NCI-H82 (cell line): ENCODE data around the gene KCTD19.

Experiments
- DNase-seq: peaks from one replicate; lab custom pipeline; 2025; lab: John Stamatoyannopoulos, UW

The KCTD19 gene

DNA sequence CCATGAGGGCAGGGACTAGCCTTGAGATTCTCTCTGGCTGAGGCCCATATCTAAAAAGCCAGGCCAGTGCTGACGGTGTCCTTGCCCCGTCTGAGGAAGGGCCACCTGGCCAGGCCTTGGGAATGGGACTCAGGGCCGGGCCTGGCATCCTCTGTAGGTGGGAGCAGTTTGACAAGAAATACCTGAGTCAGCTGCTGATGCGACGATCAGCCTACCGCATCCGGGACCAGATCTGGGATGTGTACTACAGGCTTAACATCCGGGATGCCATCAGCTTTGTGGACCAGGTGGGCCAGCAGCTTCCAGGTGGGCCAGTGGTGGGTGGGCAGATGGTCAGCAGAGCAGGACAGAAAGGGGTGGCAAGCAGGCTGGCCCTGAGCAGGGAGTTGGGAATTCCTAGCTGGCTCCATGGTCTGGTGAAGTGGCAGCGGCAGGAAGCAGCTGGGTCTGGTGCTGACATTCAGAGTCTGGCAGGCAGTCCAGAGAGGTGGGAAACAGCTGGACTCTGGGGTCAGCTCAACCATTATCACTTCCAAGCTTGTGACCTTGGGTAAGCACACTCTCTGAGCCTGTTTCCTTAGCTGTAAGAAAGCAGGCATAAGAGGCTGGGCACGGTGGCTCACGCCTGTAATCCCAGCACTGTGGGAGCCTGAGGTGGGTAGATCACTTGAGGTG, 68.2 kb downstream of the KCTD19 start:
- no peak for DNase-seq

DNA sequence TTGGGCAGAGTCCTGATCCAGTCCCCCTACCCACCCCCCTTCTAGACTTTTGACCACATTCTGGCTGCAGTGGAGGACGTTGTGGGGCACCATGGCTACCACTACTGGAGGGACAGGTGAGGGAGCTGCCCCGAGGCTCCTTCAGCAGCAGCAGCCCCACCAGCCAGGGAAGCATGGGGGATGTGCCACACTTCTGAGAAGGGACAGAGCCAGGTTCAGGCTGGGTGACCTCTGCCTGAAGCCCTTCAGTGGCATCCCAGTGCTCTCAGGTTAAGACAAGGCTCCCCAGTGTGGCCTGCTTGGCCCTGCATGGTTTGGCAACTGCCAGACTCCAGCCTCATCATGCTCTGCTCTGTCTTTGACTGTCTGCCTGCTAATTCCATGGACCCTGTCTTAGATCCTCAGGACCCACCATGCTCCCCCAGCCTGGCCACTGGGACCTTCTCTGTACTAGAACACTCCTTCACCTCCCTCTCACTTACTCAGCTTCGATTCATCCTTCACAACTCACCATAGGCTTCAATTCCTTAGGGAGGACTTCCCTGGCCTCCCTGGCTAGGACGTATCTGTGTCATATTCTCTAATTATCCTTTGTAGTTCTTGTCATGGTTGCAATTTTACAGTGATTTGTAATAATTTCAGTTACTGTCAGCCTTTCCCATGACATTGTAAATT, 68.9 kb downstream of the KCTD19 start:
- DNase-seq: no peak

DNA sequence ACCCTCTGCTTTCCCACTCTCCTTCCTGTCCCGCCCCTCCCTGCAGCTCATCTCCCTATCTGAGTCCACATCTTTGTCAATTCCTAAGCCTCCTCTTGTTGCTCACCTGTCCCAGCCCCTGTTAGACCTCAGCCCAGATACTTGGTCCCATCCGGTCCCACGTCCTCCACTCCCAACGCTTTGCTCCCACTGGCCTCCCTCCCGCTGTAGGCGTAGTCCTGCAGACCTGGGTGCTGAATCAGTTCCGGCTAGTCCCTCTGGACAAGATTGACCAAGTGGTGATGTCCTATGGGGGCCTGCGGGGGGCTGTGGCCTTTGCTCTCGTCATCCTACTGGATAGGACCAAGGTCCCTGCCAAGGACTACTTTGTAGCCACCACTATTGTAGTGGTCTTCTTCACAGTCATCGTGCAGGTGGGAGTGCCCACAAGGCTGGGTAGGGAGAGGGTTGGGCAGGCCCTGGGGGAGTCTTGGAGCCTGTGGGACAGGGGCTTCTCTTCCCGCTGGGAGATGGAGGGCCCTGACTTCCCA, 69.8 kb downstream of the KCTD19 start:
- no peak for DNase-seq

DNA sequence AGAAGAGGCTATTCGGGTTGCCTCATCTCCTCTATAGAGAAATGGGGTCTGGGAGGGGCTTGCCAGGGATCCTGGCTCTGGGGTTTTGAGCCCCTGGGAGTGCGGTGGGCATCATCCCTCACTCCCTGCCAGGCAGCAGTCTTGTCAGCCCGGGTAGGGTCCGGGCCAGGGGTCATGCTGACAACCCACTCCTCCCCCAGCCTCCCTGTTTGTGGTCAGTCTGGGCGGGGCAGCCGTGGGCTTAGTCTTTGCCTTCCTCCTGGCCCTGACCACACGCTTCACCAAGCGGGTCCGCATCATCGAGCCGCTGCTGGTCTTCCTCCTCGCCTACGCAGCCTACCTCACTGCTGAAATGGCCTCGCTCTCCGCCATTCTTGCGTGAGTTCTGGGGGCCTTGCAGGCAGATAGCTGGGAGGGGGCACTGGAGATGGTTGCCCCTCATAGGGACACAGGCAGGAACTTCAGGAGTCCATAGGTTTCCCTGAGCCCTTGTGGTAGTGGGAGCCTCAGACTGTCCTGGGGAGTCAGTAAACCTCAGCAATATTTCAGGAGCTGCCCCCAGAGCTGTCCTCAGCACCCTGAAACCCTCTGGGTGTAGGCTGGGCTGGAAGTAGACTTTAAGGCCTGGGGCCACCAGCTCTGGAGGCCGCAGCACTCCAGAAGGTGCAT, 70.9 kb downstream of the KCTD19 start:
- no peak for DNase-seq

DNA sequence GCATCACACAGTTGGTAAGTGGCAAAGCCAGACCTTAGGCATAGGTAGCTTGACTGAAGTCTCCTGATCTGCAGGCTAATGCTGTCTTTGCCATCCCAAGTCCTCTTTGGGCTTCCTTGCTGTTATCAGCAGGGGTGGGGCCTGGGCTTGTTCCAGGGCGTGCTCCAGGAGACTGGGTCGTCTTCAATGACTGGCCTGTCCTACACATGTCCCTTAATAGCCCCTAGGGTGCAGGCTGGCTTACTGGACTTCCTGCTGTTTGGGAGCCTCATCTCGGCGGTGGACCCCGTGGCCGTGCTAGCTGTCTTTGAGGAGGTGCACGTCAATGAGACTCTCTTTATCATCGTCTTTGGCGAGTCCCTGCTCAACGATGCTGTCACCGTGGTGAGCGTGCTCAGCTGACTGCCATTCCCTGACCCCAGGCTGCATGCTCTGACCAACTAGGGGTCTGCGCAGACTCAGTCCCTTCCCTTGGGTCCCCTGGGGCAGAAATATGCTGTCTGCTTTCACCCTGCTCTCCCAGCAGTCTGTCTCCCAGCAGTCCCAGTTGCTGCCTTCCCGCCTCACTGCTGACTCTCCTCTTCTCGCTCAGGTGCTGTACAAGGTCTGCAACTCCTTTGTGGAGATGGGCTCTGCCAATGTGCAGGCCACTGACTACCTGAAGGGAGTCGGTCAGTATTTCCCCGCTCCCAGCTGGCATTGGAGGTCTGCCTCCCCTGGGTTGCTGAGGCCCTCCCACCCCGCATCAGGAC, 71.6 kb downstream of the KCTD19 start:
- no peak for DNase-seq

DNA sequence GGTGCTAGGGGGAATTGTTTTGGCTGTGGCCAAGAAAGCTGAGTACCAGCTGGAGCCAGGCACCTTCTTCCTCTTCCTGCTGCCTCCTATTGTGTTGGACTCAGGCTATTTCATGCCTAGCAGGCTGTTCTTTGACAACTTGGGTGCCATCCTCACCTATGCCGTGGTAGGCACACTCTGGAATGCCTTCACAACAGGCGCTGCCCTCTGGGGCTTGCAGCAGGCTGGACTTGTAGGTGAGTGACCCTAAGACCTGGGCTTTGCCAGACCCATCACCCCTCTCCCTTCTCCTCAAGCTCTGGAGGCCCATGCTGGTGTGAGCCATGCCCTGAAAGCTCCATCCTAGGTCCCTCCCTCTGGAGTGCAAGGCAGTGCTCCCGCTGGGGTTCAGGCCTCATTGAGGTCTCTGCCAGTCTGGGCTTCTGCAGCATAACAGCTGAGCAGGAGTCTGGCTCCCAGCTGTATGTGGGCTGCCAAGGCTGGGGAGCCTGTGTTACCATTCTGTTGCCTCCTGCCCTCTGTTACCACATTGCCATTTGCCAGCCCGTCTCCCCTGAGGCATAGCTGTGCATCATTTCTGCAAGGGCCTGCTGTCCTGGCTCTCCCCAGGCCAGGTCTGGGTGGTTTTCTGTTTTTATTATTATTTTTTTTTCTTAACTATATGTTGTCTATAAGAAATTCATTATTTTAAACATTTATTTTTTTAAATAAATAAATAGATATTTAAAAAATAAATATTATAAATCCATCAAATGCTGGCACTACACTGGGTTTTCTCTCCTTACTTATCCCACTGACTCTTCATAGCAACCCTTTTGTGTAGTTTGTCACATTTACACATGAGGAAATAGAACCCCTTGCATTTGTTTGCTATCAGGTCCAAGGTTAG, 73.7 kb downstream of the KCTD19 start:
- DNase-seq: no peak

DNA sequence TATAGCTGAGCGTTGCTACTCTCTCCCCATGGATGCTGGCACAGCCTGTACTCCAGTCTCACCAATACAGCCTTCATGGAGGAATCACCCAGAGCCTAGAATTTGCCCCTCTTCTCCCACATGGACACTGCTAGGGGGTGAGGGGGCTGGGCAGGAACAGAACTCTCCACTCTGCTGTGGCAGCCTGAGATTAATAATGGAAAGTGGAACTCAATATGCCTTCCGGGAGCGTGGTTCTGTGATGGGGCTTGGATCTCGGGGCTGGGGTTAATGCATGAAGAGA, 76.6 kb downstream of the KCTD19 start:
- no peak for DNase-seq

DNA sequence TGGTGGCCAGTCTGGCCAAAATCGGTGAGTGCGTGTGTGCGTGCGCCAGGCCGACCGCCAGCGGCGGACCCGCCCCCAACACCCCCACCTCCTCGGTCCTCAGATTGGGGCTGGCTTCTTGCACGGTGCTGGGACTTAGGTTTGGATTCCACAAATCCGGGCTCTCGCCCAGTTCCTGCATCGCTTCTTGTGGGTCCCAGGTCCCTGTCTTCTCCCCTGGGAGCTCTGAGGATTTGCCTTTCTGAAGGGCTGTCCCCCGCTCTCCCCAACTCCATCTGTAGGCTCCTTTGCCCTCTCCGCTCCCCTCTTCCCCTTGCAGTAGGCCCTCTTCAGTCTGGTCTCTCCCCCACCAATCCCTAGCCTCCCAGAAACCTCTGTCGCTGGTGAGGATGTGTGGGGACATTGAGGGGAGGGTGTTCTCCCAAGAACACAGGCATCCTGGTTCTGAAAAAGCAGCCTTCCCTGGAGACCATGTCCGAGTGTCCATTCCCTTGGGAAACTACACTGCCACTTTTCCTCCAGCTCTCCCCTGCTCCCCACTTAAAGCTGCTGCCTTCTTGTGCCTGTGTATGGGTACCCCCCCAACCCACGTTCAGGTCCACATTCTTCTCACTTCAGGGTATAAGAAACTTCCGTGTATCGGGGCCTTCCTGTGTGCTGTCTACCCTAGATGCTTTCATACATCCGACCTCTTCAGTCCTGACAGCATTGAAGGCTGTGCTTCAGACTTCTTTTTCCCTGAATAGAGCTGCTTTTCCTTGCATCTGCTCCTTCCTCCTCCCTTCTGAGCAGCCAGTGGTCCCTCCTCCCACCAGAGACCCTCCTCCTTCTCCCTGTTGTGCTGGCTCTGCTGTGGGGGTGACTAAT, 77.1 kb downstream of the KCTD19 start:
- no peak for DNase-seq

DNA sequence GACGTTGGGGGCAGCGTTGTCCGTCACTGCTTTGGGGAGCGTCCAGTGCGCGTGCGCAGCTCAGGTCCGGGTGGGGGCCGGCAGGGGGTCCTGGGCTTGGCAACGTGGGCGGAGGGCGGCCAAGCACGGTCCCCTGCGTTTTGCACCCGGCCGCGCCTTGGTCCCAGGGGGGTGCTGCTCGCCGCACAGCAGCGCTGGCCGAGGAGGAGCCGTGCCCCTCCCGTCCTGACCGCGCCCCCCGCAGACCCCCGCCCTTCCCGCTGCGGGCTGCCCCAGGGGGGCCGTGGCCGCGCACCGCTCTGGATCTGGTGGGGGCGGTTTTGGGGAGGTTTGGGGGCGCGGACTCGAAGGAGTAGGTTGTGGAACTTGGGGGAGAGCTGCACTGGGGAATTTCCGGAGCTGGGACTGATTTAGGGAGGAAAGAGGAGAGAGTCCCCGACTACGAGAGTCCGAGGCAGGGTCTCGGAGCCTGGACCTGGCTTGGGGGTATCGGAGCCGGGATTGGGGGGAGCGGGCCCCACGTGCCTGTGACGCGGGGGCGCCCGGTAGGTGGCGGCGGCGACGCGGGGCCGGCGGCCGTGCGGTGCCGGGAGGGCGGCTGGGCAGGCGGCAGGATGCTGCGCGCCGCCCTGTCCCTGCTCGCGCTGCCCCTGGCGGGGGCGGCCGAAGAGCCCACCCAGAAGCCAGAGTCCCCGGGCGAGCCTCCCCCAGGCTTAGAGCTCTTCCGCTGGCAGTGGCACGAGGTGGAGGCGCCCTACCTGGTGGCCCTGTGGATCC, 78.0 kb downstream of the KCTD19 start, which contains the start of gene SLC9A5:
Gene SLC9A5 (plus strand): TSS at position 579 of the 777 bp plus-strand sequence. CDS start 36 bp downstream, at position 615.
- peak; percentile 52 for DNase-seq

DNA sequence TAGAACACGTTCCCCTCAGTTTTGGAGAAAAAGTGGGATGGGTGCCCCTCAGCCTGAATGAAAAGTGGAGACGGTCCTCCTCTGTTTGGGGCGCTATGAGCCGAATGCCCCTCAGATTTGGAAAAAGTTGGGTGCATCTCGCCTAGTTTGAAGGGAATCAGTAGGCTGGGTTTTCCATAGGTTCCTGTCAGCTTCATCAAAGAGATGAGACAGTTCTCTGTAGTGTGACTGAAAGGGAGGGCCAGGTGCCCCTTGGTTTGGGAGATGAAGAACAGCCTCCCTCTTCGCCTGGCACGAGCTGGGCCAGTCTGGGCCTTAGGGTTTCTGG, 78.5 kb downstream of the KCTD19 start:
- DNase-seq: peak; percentile 41

DNA sequence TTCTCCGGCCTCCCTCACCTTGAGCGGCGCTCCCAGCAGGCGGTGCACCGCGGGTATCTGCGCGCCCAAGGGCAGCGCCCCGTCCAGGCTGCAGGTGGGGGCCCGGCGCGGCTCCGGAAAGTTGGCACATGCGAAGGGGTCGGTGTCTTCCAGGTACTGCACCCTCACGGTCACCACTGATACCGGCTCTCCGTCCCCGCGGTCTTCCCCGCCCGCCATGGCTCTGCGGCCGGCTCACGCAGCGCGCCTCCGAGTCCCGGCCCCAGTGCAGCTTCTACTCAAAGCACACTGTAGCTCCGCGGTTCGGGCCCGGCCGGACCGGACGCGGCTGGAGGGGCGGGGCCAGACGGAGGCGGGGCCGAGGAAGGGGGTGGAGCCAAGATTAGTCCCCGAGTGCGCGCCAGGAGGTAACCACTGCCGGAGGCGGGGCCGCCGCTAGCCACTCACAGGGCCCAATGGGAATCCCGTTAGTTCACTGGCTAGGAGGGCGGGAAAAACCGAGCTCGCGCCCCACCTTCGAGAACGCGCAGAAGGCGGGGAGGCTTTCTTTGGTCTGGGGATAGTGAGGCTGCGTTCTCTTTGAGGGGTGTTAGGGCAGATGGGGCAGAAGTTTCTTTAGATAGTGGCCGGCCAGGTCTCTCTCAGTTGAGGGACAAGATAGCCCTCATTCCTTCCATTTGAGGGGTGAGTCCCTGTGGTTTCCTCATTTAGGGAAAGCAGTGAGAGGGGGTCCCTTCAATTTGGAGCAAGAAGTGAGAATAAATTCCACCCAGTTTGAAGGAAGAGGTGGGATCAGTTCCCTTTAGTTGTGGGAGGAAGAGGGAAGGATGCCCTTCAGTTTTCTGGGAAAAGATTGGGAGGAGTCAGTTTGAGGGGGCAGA, 79.1 kb downstream of the KCTD19 start, which contains the start of gene FHOD1:
Gene FHOD1 (minus strand): TSS at position 290 of the 881 bp plus-strand sequence. CDS start 71 bp downstream, at position 219.
- DNase-seq: peak; percentile 97

DNA sequence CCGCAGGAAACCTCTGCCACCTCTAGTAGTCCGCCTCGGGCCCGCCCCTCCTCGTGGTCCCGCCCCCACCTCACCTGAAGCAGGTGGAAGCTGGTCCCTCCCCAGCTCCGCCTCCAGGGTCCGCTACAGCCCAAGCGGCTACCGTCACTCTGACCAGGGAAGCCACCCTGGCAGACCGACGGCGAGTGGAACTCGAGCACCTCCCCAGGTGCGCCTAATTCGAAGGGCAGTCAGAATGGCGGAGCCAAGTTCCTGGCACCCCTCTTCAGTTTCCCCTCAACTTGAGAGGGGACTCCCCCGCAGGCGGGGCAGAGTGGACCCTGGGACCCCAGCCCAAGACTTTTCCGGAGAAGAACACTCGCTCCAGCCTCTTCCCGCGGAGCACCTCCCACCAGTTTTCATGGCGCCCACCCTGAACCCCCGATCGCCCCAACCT, 79.8 kb downstream of the KCTD19 start:
- DNase-seq: peak; percentile 48

DNA sequence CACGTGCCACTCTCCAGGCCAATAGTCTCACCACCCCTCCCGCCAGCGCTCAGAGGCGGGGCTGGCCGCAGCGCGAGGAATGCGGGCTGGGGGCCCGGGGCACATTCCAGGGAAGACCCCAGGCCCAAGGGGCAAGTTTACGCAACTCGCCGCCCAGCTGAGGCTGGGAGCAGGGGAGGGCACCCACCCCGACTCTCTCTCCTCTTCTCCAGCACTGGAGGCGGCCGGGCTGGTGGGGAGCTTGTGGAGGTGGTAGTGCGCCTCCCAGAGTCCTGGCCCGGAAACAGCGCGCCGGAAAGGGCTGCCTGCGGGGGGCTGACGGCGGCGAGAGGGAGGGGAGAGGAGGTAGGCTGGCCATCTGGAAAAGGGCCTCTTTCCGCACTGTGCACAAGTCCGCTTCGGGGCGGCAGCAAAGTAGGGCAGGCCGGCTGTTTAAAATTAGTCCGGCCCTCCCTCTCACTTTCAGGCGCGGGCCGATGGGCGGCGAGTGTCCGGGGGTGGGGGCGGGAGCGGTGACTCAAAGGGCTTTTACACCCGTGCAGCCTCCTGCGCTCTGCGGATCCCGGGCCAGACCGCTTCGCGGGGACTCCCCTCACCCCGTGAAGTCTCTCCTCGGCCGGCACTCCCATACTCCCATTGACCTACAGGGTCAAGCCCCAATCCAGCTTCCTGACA, 80.3 kb downstream of the KCTD19 start:
- DNase-seq: peak; percentile 89

DNA sequence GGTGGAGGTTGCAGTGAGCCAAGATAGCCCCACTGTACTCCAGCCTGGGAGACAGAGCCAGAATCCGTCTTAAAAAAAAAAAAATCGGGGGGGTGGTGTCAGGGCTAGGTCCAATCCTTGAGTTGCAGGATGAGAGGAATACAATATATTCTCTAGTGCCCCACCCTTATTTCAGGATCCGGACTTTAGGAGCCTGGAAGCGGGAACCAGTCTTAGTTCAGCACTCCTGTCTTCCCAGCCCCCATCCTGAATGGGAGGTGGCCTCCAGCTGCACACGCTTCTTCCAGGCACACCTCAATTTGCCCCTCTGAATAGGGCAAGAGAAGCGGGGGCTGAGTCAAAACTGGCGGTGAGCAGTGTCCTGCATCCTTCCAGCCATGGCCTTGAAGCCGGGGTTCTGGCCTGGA, 80.9 kb downstream of the KCTD19 start:
- no peak for DNase-seq

DNA sequence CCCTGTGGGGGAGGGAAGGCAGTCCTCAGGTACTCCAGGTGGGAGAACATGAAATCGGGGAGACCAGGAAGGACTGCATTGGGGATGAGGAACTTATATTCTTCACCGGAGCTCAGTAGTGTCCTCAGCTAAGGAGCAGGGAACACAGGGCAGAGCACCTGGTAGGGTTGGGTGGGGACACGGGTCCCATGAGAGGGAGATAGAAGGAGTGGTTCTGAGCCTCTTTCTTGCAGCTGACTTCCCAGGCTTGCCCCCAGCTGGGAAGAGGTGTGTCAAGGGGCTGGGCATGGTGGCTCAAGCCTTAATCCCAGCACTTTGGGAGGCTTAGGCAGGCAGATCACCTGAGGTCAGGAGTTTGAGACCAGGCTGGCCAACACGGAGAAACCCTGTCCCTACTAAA, 81.4 kb downstream of the KCTD19 start:
- peak; percentile 82 for DNase-seq

DNA sequence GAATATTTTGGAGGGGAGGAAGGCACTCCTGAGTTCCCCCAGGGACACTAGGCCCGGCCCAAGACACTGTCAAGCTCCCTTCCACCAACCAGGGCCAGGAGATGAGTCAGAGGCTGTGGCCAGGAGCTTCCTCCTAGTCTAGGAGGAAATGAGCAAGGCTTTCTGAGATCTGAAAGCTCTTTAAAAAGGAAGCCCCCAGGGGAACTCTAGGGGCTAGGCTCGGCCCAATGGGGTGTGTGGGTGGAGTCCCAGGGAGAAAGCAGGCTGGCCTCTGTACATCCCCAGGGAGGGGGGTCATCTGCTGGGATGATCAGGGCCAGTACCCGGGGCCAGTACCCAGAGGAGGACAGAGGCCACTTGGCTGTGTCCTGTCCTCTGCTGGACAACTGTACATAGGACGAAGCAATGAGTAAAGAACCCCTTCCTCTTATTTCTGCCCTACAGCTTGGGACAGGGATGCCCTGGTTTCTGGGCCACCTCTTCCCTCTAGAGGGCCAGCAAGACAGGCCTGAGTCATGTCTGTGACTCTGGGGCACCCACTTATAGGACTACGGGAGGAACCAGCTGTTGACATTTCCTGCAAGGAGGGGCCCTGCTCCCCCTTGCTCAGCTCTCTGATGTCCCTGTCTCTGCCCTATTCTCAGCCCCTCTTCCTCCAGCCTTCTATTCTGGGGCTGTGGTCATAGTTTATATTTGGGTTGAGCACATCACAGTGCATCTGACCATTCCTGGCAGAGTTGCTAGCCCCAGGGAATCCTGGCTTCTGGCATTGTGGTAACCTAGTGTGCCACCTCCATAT, 82.0 kb downstream of the KCTD19 start:
- DNase-seq: peak; percentile 32

DNA sequence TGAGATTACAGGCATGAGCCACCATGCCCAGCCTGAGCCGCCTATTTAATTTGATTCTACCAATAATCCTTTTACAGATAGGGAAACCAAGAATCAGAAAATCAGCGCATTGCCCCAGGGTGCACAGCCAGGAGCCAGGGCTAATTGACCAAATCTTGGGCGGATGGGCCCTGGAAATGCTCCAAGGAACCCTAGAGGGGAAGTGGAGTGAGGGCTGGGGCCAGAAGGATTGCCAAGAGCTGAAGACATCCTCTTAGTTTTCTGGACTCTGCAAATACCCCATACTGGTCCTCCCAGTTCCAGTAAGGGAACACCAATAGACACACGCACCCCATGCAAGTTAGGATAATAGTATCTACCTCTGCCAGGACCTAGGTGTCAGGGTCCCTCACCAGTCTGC, 83.1 kb downstream of the KCTD19 start:
- DNase-seq: peak; percentile 14
